H1 (cell line): ENCODE measurements around the gene PIK3CG. TPM values are rescaled to one million over a fixed set of nuclear protein-coding genes. Genes with fewer than 3 reads are reported as not detected.
"Not testable (repeated sequence)": the region's sequence is repeated elsewhere in the genome, so short reads cannot be mapped to it uniquely, and the experiment has no call there.

ENCODE experiments used
- CTCF ChIA-PET: fragments of 300-600 bp; sonication (Branson Sonifier 250); formaldehyde crosslinking; loops from one replicate; lab custom pipeline; 2021; ENCODE audit not compliant: partially characterized antibody; lab: Charles Lee
- POLR2A ChIA-PET: fragments of 300-600 bp; sonication (Branson Sonifier 250); formaldehyde crosslinking; loops from one replicate; lab custom pipeline; 2021; ENCODE audit warnings: inconsistent platforms; ENCODE audit not compliant: partially characterized antibody; lab: Charles Lee
- DNase-seq, 2 experiments: peaks; one replicate each; pipeline versions ENCODE4 v3.0.0 to v3.0.0-alpha.2; 2010 to 2022; ENCODE audit warnings: low spot score in 2 of 2, low read depth in 1 of 2, mixed read lengths in 1 of 2
- FAIRE-seq: peaks from 2 replicates; lab custom pipeline; 2011; peaks lifted over from hg19 to GRCh38; lab: Jason Lieb, UNC
- H2AFZ ChIP-seq: 2 replicates; pipeline ENCODE4 v1.8.1; 2012; ENCODE audit warnings: low read length, inconsistent platforms
- H2AK5ac ChIP-seq: 2 replicates; pipeline ENCODE4 v1.6.1; 2013; ENCODE audit warnings: low read depth, low read length
- H2BK120ac ChIP-seq: replicated peaks from 2 replicates; pipeline ENCODE3; 2013; ENCODE audit warnings: low read depth, low read length, inconsistent platforms
- H2BK12ac ChIP-seq: 2 replicates; pipeline ENCODE4 v1.6.1; 2013; ENCODE audit warnings: low read depth, low read length
- H2BK15ac ChIP-seq: 2 replicates; pipeline ENCODE4 v1.6.1; 2013; ENCODE audit warnings: low read length
- H2BK20ac ChIP-seq: 2 replicates; pipeline ENCODE4 v1.6.1; 2013; ENCODE audit warnings: low read length
- H2BK5ac ChIP-seq: 2 replicates; pipeline ENCODE4 v1.6.1; 2013; ENCODE audit warnings: low read depth, low read length
- H3K14ac ChIP-seq: 2 replicates; pipeline ENCODE4 v1.6.1; 2013; ENCODE audit warnings: inconsistent platforms; ENCODE audit not compliant: insufficient read length
- H3K18ac ChIP-seq: 2 replicates; pipeline ENCODE4 v1.6.1; 2013; ENCODE audit warnings: low read length; ENCODE audit errors: extremely low read depth
- H3K23ac ChIP-seq: 2 replicates; pipeline ENCODE4 v1.6.1; 2013; ENCODE audit warnings: inconsistent platforms; ENCODE audit not compliant: insufficient read length
- H3K23me2 ChIP-seq: 2 replicates; pipeline ENCODE4 v1.6.1; 2013; ENCODE audit warnings: low read depth, low read length
- H3K27ac ChIP-seq: 2 replicates; pipeline ENCODE4 v1.6.1; 2011; ENCODE audit warnings: low read depth, low read length, inconsistent platforms
- H3K27me3 ChIP-seq, 4 experiments: replicated peaks in 1 of 4; 1 replicate in 1 of 4; 2 replicates in 3 of 4; pipeline versions ENCODE4 v1.6.1 to v1.8.1; 2011 to 2013; ENCODE audit warnings: low read length in 3 of 4, mild to moderate bottlenecking in 3 of 4, inconsistent platforms in 2 of 4, mixed read lengths in 2 of 4, moderate library complexity in 1 of 4; ENCODE audit not compliant: control insufficient read depth in 3 of 4, insufficient read depth in 3 of 4; ENCODE audit errors: extremely low read depth in 1 of 4
- H3K36me3 ChIP-seq, 4 experiments: 2 replicates each; pipeline versions ENCODE4 v1.6.1 to v1.8.1; 2011 to 2013; ENCODE audit warnings: mild to moderate bottlenecking in 4 of 4, low read length in 3 of 4, moderate library complexity in 2 of 4, control low read depth in 1 of 4, inconsistent platforms in 1 of 4; ENCODE audit not compliant: insufficient read depth in 4 of 4, control insufficient read depth in 2 of 4
- H3K4ac ChIP-seq: replicated peaks from 2 replicates; pipeline ENCODE3; 2013; ENCODE audit warnings: low read length, low read depth, mixed read lengths, inconsistent platforms; ENCODE audit not compliant: insufficient read length
- H3K4me1 ChIP-seq, 4 experiments: replicated peaks in 1 of 4; 1 replicate in 1 of 4; 2 replicates in 3 of 4; pipeline versions ENCODE4 v1.6.1 to v1.8.1; 2011 to 2013; ENCODE audit warnings: low read length in 3 of 4, inconsistent platforms in 2 of 4, mixed read lengths in 1 of 4; ENCODE audit not compliant: insufficient read depth in 4 of 4, control insufficient read depth in 3 of 4
- H3K4me2 ChIP-seq, 2 experiments: 2 replicates each; pipeline versions ENCODE4 v1.6.1 to v1.8.1; 2011 to 2013; ENCODE audit warnings: low read depth in 2 of 2, low read length in 2 of 2, control low read depth in 1 of 2, inconsistent platforms in 1 of 2, mild to moderate bottlenecking in 1 of 2; ENCODE audit not compliant: insufficient read depth in 1 of 2
- H3K4me3 ChIP-seq, 4 experiments: fragments of 200-600, 300-600 bp in 1 of 4; sonication (generic), shearing (Covaris generic), sonication (Bioruptor Twin) in 1 of 4; 2 replicates each; pipeline versions ENCODE4 v1.5.1 to v1.8.1; 2011 to 2016; ENCODE audit warnings: low read length in 4 of 4, low read depth in 3 of 4, control low read depth in 2 of 4, inconsistent platforms in 2 of 4, mild to moderate bottlenecking in 2 of 4, mixed read lengths in 1 of 4, moderate library complexity in 1 of 4; ENCODE audit not compliant: insufficient read depth in 2 of 4; ENCODE audit errors: extremely low read depth in 1 of 4
- H3K56ac ChIP-seq: replicated peaks from 2 replicates; pipeline ENCODE3; 2013; ENCODE audit warnings: low read depth, mild to moderate bottlenecking, mixed read lengths, low read length, inconsistent platforms; ENCODE audit not compliant: insufficient read length
- H3K79me1 ChIP-seq: 2 replicates; pipeline ENCODE4 v1.6.1; 2013; ENCODE audit warnings: low read depth, low read length, control low read depth
- H3K79me2 ChIP-seq, 2 experiments: 2 replicates each; pipeline versions ENCODE4 v1.6.1 to v1.8.1; 2012 to 2013; ENCODE audit warnings: low read length in 2 of 2, mild to moderate bottlenecking in 2 of 2, inconsistent platforms in 1 of 2; ENCODE audit not compliant: insufficient read depth in 2 of 2, control insufficient read depth in 1 of 2
- H3K9ac ChIP-seq, 4 experiments: replicated peaks in 1 of 4; 1 replicate in 1 of 4; 2 replicates in 3 of 4; pipeline versions ENCODE4 v1.6.1 to v1.8.1; 2011 to 2013; ENCODE audit warnings: low read depth in 3 of 4, low read length in 3 of 4, control low read depth in 2 of 4, mild to moderate bottlenecking in 2 of 4, moderate library complexity in 2 of 4, inconsistent platforms in 1 of 4; ENCODE audit errors: extremely low read depth in 1 of 4
- H3K9me3 ChIP-seq, 2 experiments: 2 replicates each; pipeline versions ENCODE4 v1.6.1 to v1.8.1; 2012 to 2013; ENCODE audit warnings: mild to moderate bottlenecking in 2 of 2, moderate library complexity in 2 of 2, control low read depth in 1 of 2, inconsistent platforms in 1 of 2, low read depth in 1 of 2, low read length in 1 of 2, mixed read lengths in 1 of 2; ENCODE audit not compliant: insufficient read depth in 2 of 2
- H4K20me1 ChIP-seq, 2 experiments: replicated peaks in 1 of 2; 2 replicates each; pipeline versions ENCODE3 to v1.8.1; 2011 to 2013; ENCODE audit warnings: inconsistent platforms in 2 of 2, low read length in 2 of 2, mild to moderate bottlenecking in 1 of 2; ENCODE audit not compliant: insufficient read depth in 2 of 2, control insufficient read depth in 1 of 2
- H4K5ac ChIP-seq: 2 replicates; pipeline ENCODE4 v1.6.1; 2013; ENCODE audit warnings: low read length, low read depth, mixed read lengths, inconsistent platforms; ENCODE audit not compliant: insufficient read length
- H4K8ac ChIP-seq: 2 replicates; pipeline ENCODE4 v1.8.0; 2013; ENCODE audit warnings: mild to moderate bottlenecking, moderate library complexity, low read length, inconsistent platforms; ENCODE audit not compliant: insufficient read depth; ENCODE audit errors: extremely low read depth
- H4K91ac ChIP-seq: replicated peaks from 2 replicates; pipeline ENCODE3; 2013; ENCODE audit warnings: low read length, mixed read lengths, inconsistent platforms; ENCODE audit not compliant: insufficient read length
- KDM1A ChIP-seq: fragments of 200-600, 300-600 bp; sonication (generic); IDR thresholded peaks from 2 replicates; pipeline ENCODE4 v1.7.1; 2016; ENCODE audit warnings: mild to moderate bottlenecking, low read length, borderline replicate concordance
- WGBS, 2 experiments: shearing (Covaris generic) in 1 of 2; methylation state at CpG; one replicate each; pipeline versions ENCODE4 v1.1.6 to v1.1.7; 2013 to 2015; ENCODE audit warnings: low lambda C conversion rate in 2 of 2, mixed read lengths in 2 of 2, inconsistent platforms in 1 of 2, low coverage in 1 of 2, missing lambda C conversion rate in 1 of 2; ENCODE audit not compliant: insufficient replicate concordance in 2 of 2, insufficient coverage in 1 of 2, insufficient read length in 1 of 2; ENCODE audit errors: extremely low coverage in 1 of 2, missing lambda C conversion rate in 1 of 2; 5-methylcytosine and 5-hydroxymethylcytosine counted together
- polyA plus RNA-seq, 7 experiments: library from polyadenylated mRNA; depleted of rRNA in 3 of 7; stranded (reverse) in 5 of 7; unstranded in 2 of 7; fragments of >200 nt in 5 of 7; fragments of 200-250 nt in 2 of 7; gene quantifications; 1 replicate in 5 of 7; 2 replicates in 1 of 7; 4 replicates in 1 of 7; pipeline versions ENCODE4 v1.2.1 to v1.2.3, GENCODE V29; 2011 to 2013; ENCODE audit warnings: missing spikeins in 2 of 7, mixed read lengths in 2 of 7
- total RNA-seq: library from RNA; stranded (reverse); fragmentation: NEBNext Ultra II Directional; extraction: Animal tissue kit (Norgen Biotek cat#: 25700); gene quantifications from 2 replicates; pipeline ENCODE4 v1.2.1, GENCODE V29; 2021

The PIK3CG gene
- total and polyA plus RNA-seq, 2 of the 8 experiments (the other 6 are each of a cell fraction or from before 2014, with no cell fraction given) = not detected

GRCh38 chr7:106936236-106936635 lies 71.2 kb downstream of the PIK3CG start:
- Histone ChIP-seq H3K27ac (no peak overlapping the region), H3K4me2 (no peak overlapping the region), H2AFZ (no peak overlapping the region), H3K79me2 (no peaks in the 10 kb centered on the region), H2BK5ac (no peak overlapping the region), H2AK5ac (no peak overlapping the region), H3K27me3 (no peaks in the 10 kb centered on the region), H3K14ac (no peak overlapping the region), H3K23me2 (no peaks in the 10 kb centered on the region), H4K5ac (no peak overlapping the region), H2BK15ac (no peak overlapping the region), H3K23ac (no peak overlapping the region), H3K9me3 (no peaks in the 10 kb centered on the region), H3K4me1 (no peaks in the 10 kb centered on the region), H3K36me3 (no peaks in the 10 kb centered on the region), H3K79me1 (no peaks in the 10 kb centered on the region), H3K9ac (no peak overlapping the region), H4K20me1 (no peaks in the 10 kb centered on the region), H2BK20ac (no peak overlapping the region), H3K18ac (no peak overlapping the region), H3K56ac (no peak overlapping the region), H2BK120ac (no peak overlapping the region), H2BK12ac (no peak overlapping the region), H4K91ac (no peak overlapping the region), H3K4ac (no peak overlapping the region), H4K8ac (no peak overlapping the region), H3K4me3 (no peak overlapping the region)
- POLR2A ChIA-PET = no interaction called here
- FAIRE-seq (no peak), DNase-seq (no peak)
- WGBS, 2 experiments = 90% methylated on average over 6 of the region's 6 CpGs; no CpG with 5 or more reads in 1 of the 2 experiments
- CTCF ChIA-PET = interaction anchor here (1.3 to 3.2 kb wide), 3 partner anchors 11 to 214 kb away, joined by 3 to 13 read pairs (median 6); no protein-coding TSS in a partner anchor
- no peak for TF ChIP-seq KDM1A

- ChIA-PET CTCF (interaction anchor here (1.2 to 1.7 kb wide), 2 partner anchors 22 to 145 kb away, joined by 4 to 6 read pairs; no protein-coding TSS in a partner anchor), POLR2A (interaction anchor here (1.3 kb wide), 1 partner anchor 10 kb away, joined by 3 read pairs; no protein-coding TSS in a partner anchor)
- H3K27ac ChIP-seq, H2BK5ac ChIP-seq, H3K4me1 ChIP-seq, H4K8ac ChIP-seq, H4K5ac ChIP-seq, H3K4me3 ChIP-seq, H3K18ac ChIP-seq, H3K36me3 ChIP-seq, H3K14ac ChIP-seq, FAIRE-seq, H2BK20ac ChIP-seq, H2BK12ac ChIP-seq, H3K23ac ChIP-seq, H4K20me1 ChIP-seq, H3K27me3 ChIP-seq, H2BK15ac ChIP-seq, H2AK5ac ChIP-seq, DNase-seq, H2BK120ac ChIP-seq, H3K23me2 ChIP-seq, H4K91ac ChIP-seq, H3K9me3 ChIP-seq, H3K4ac ChIP-seq, H3K79me1 ChIP-seq, H3K4me2 ChIP-seq, H3K56ac ChIP-seq, H3K9ac ChIP-seq, H2AFZ ChIP-seq, H3K79me2 ChIP-seq: not testable (repeated sequence)
- WGBS, 2 experiments = 89% methylated on average over 7 of the region's 7 CpGs; no CpG with 5 or more reads in 1 of the 2 experiments
Measured at GRCh38 chr7:106938122-106938521, 73.0 kb downstream of the PIK3CG start.
